Hepatocyte (in vitro differentiated cells): ENCODE results near the gene ADPGK. TPM values are rescaled to one million over a fixed set of nuclear protein-coding genes. Genes with fewer than 3 reads are reported as not detected.
"Not testable (repeated sequence)": the region's sequence is repeated elsewhere in the genome, so short reads cannot be mapped to it uniquely, and the experiment has no call there.

Source experiments
- DNase-seq: peaks from one replicate; pipeline ENCODE4 v3.0.0-alpha.2; 2016; ENCODE audit warnings: low spot score
- H2AFZ ChIP-seq: fragments of 200-600 bp; sonication (generic); 2 replicates; pipeline ENCODE4 v1.6.0; 2016; ENCODE audit warnings: antibody characterized with exemption, mild to moderate bottlenecking
- H3K27ac ChIP-seq: fragments of 200-600 bp; sonication (generic); 2 replicates; pipeline ENCODE4 v1.5.1; 2016; ENCODE audit warnings: mild to moderate bottlenecking
- H3K27me3 ChIP-seq: fragments of 200-600 bp; sonication (generic); 2 replicates; pipeline ENCODE4 v1.6.1; 2016
- H3K36me3 ChIP-seq: fragments of 200-600 bp; sonication (generic); replicated peaks from 2 replicates; pipeline ENCODE4 v1.5.1; 2016; ENCODE audit warnings: low read depth; ENCODE audit not compliant: insufficient read depth
- H3K4me1 ChIP-seq: fragments of 200-600 bp; sonication (generic); 2 replicates; pipeline ENCODE4 v1.5.1; 2016; ENCODE audit warnings: mild to moderate bottlenecking, moderate library complexity; ENCODE audit not compliant: insufficient read depth
- H3K4me2 ChIP-seq: fragments of 200-600 bp; sonication (generic); 2 replicates; pipeline ENCODE4 v1.6.0; 2016
- H3K4me3 ChIP-seq: fragments of 200-600 bp; sonication (generic); 2 replicates; pipeline ENCODE4 v1.5.1; 2016; ENCODE audit warnings: mild to moderate bottlenecking
- H3K79me2 ChIP-seq: fragments of 200-600 bp; sonication (generic); 2 replicates; pipeline ENCODE4 v1.6.0; 2017; ENCODE audit warnings: mild to moderate bottlenecking
- H3K9me2 ChIP-seq: fragments of 200-600 bp; sonication (generic); replicated peaks from 2 replicates; pipeline ENCODE4 v1.6.0; 2017; ENCODE audit warnings: mild to moderate bottlenecking; ENCODE audit not compliant: insufficient read depth
- H3K9me3 ChIP-seq: fragments of 200-600 bp; sonication (generic); 2 replicates; pipeline ENCODE4 v1.5.1; 2016; ENCODE audit warnings: low read depth, mild to moderate bottlenecking
- H4K20me1 ChIP-seq: fragments of 200-600 bp; sonication (generic); 2 replicates; pipeline ENCODE4 v1.6.0; 2016; ENCODE audit warnings: mild to moderate bottlenecking; ENCODE audit not compliant: insufficient read depth, poor library complexity, severe bottlenecking
- CTCF ChIP-seq: fragments of 200-600 bp; sonication (generic); IDR thresholded peaks from 2 replicates; pipeline ENCODE4 v1.5.1; 2016; ENCODE audit warnings: antibody characterized with exemption, mild to moderate bottlenecking; ENCODE audit not compliant: poor library complexity
- EZH2 ChIP-seq: fragments of 200-600 bp; sonication (generic); IDR thresholded peaks from 2 replicates; pipeline ENCODE4 v1.6.1; 2016; ENCODE audit warnings: antibody characterized with exemption, mild to moderate bottlenecking, borderline replicate concordance
- EZH2phosphoT487 ChIP-seq: fragments of 200-600 bp; sonication (generic); IDR thresholded peaks from one replicate; pipeline ENCODE4 v1.6.1; 2018; ENCODE audit warnings: antibody characterized with exemption, mild to moderate bottlenecking, low read depth, moderate library complexity; ENCODE audit not compliant: unreplicated experiment, severe bottlenecking
- WGBS: methylation state at CpG from one replicate; pipeline ENCODE4 v1.1.6; 2016; ENCODE audit warnings: low lambda C conversion rate; ENCODE audit errors: missing lambda C conversion rate; 5-methylcytosine and 5-hydroxymethylcytosine counted together
- polyA plus RNA-seq: library from polyadenylated mRNA; unstranded; fragments of >200 nt; fragmentation: Nextera tagmentation; extraction: Ambion mirVana; gene quantifications from 2 replicates; pipeline ENCODE4 v1.2.1, GENCODE V29; 2016
- total RNA-seq: library from RNA; depleted of rRNA; stranded (reverse); fragments of >200 nt; gene quantifications from 2 replicates; pipeline ENCODE4 v1.2.3, GENCODE V29; 2014

ADPGK gene
- total and polyA plus RNA-seq, 2 experiments from 2014 or later: 59.2 to 67.3 TPM

- no peaks in the 10 kb centered on the region for H3K27me3 ChIP-seq
- H2AFZ ChIP-seq: no peak overlapping the region
- no peaks in the 10 kb centered on the region for H3K36me3 ChIP-seq
- no peak overlapping the region for H3K4me2 ChIP-seq
- TF ChIP-seq CTCF (peak; percentile 74), EZH2phosphoT487 (no peak), EZH2 (no peak)
- no peaks in the 10 kb centered on the region for H3K79me2 ChIP-seq
- no peak overlapping the region for H3K27ac ChIP-seq
- H3K9me3 ChIP-seq: no peaks in the 10 kb centered on the region
- no peak overlapping the region for H3K4me3 ChIP-seq
- no peaks in the 10 kb centered on the region for H3K9me2 ChIP-seq
- WGBS: 20% methylated on average over 3 of the region's 3 CpGs
- H3K4me1 ChIP-seq: no peaks in the 10 kb centered on the region
- H4K20me1 ChIP-seq: no peaks in the 10 kb centered on the region
- peak; percentile 81 for DNase-seq
Observed at GRCh38 chr15:72722071-72722696, 61.4 kb downstream of the ADPGK start.

- H3K79me2 ChIP-seq, H3K9me2 ChIP-seq, H3K4me3 ChIP-seq, DNase-seq, H3K36me3 ChIP-seq, H2AFZ ChIP-seq, H3K4me1 ChIP-seq, H4K20me1 ChIP-seq, H3K27me3 ChIP-seq, H3K9me3 ChIP-seq, H3K4me2 ChIP-seq: not testable (repeated sequence)
- peak overlapping the region; percentile 20 for H3K27ac ChIP-seq
- WGBS: 78% methylated on average over 8 of the region's 8 CpGs
Observed at GRCh38 chr15:72708551-72709303, 74.8 kb downstream of the ADPGK start.

- TF ChIP-seq EZH2 (no peak), CTCF (no peak), EZH2phosphoT487 (no peak)
- no peak overlapping the region for H3K27ac ChIP-seq
Observed at GRCh38 chr15:72706266-72706665, 77.3 kb downstream of the ADPGK start.

More at GRCh38 chr15:72706266-72706665, 77.3 kb downstream of the ADPGK start:
- Histone ChIP-seq H3K79me2 (no peaks in the 10 kb centered on the region), H3K27me3 (no peaks in the 10 kb centered on the region), H3K36me3 (no peaks in the 10 kb centered on the region), H3K9me3 (no peaks in the 10 kb centered on the region), H3K4me1 (peaks cover 6% of the 10 kb centered on the region), H3K4me3 (no peak overlapping the region), H3K4me2 (no peak overlapping the region), H2AFZ (no peak overlapping the region), H4K20me1 (no peaks in the 10 kb centered on the region), H3K9me2 (no peaks in the 10 kb centered on the region)
- DNase-seq: no peak
- WGBS: 84% methylated on average over 11 of the region's 11 CpGs

Other genes starting within 250 kb of the ADPGK start
- 0.08 TPM in 1 of 2 replicates, not detected in the other for gene GOLGA6B, start 129.1 kb downstream of the ADPGK start, total RNA-seq
- not detected in 2 replicates for gene GOLGA6B, start 129.1 kb downstream of the ADPGK start, polyA plus RNA-seq
- not detected in 2 replicates for gene HIGD2B, start 97.6 kb downstream of the ADPGK start, total RNA-seq
- 0.23 TPM in 1 of 2 replicates, not detected in the other for gene HIGD2B, start 97.6 kb downstream of the ADPGK start, polyA plus RNA-seq
- gene BBS4, start 97.6 kb downstream of the ADPGK start, total RNA-seq: 24.6 and 28.3 TPM in 2 replicates
- gene BBS4, start 97.6 kb downstream of the ADPGK start, polyA plus RNA-seq: 18.1 and 20.6 TPM in 2 replicates